IPS DF 4.7 (cell line): ENCODE results near the gene ALDH1L2.
A peak's percentile ranks its signal among the peaks of the same experiment; 100 is the strongest.
"Not testable (repeated sequence)": the region's sequence is repeated elsewhere in the genome, so short reads cannot be mapped to it uniquely, and the experiment has no call there.

Experiments
- DNase-seq: peaks from one replicate; pipeline ENCODE4 v3.0.0-alpha.2; 2013; ENCODE audit warnings: low spot score; ENCODE audit errors: extremely low read depth

Gene ALDH1L2

GRCh38 chr12:105084251-105085250 is at the start of gene ALDH1L2:
Gene ALDH1L2 (minus strand): TSS chr12:105084458. CDS start chr12:105084436, 22 bp downstream.
- DNase-seq = no peak

GRCh38 chr12:105120551-105120950 is 36.3 kb upstream of the ALDH1L2 start:
- DNase-seq = no peak

DNA sequence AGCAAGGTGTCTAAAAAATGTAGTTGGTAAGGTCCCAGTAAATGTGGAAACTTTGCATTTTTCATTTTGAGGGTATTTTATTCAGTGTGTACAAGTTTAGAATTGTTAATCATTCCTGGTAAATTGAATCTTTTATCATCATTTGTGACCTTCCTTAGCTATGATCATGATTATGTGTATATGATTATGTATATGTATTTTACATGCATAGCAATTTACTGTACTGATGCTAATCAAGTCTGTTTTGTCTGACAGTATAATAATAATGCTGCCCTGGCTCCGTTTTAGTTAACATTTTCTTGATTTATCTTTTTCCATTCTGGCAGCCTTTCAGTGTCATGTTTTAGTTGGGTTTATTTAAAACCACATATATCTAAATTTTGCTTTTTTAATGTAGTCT is 32.7 kb upstream of the ALDH1L2 start:
- no peak for DNase-seq

DNA sequence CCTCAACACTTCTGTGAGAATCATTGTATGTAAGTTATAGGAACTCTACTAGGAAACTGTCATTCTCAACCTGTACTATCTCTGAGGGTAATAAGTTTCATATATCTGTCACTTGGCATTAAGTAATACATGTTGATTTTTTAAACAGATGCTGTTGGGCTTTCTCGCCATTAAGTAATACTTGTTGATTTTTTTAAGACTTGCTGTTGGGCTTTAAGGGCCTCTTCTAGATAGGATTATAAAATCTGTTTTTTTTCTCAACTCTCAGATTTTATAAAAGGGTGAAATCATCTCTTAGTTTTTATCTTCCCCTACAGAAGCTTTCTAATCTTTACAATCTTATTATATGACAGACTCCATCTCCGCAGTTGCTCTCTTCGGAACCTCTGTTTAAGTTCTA is 28.8 kb upstream of the ALDH1L2 start:
- no peak for DNase-seq

- no peak for DNase-seq
Measured at GRCh38 chr12:105110851-105111250, 26.6 kb upstream of the ALDH1L2 start.

GRCh38 chr12:105109465-105110212 is 25.4 kb upstream of the ALDH1L2 start:
- no peak for DNase-seq

DNA sequence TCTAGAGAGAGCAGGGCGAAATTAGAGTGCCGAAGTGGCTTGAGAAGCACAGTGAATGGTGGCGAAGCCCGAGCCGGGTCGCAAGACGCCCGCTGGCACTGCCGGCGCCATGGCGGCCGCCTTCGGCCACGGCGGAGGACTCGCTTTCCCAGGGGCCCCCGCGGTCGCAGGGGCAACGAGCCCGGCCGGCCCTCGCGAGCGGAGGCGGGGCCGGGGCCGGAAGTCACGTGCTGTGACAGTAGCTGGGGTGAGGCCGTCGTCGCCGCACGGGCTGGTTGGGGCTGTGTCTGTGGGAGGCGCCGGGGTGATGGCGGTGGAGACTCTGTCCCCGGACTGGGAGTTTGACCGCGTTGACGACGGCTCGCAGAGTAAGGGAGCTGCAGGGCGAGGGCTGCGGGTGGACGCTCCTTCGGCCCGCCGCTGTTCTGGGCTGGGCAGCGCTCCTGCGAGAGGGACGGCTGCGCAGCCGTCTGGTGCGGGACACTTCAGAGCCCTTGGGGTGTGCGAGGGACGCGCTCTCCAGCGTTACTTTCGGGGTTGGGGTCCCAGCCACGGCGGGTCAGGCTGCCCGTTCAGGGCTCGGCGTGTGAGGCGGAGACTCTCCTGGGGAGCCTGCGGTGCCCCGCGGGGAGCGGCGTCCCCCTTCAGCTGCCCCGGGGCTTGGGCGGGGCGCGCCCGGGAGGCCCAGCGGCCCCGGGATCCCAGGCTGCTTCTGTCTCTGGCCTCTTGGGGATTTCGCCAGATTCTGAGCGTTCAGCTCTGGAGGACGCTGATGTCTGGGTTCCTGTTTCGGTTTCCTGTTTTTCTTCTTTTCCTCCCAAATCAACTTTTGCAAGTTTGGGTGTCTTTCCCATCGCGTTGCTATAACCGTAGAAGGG is 23.5 kb upstream of the ALDH1L2 start, which contains the start of gene WASHC4:
TSS of gene WASHC4 (plus strand) at position 238 of the 878 bp plus-strand sequence. CDS start at position 308, 70 bp downstream.
- no peak for DNase-seq

DNA sequence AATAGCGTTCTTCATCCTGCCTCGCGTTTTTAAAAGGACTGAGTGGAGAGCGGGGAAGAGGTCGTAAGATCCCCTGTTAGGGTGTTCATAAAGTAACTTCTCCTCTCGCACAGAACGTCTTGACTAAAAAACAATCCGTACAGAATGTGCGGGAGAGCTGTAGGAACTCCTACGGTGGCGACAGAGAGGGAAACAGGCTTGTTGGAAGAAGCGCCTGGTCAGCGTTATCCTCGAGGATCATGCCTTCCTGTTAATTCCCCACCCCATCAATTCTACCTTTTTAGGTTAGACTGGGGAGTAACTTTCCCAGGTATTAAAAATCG is 22.9 kb upstream of the ALDH1L2 start:
- DNase-seq = no peak

GRCh38 chr12:105106621-105107020 is 22.4 kb upstream of the ALDH1L2 start:
- no peak for DNase-seq

- DNase-seq = no peak
Measured at GRCh38 chr12:105104762-105105161, 20.5 kb upstream of the ALDH1L2 start.

- DNase-seq = no peak
Measured at GRCh38 chr12:105102673-105103072, 18.4 kb upstream of the ALDH1L2 start.

DNA sequence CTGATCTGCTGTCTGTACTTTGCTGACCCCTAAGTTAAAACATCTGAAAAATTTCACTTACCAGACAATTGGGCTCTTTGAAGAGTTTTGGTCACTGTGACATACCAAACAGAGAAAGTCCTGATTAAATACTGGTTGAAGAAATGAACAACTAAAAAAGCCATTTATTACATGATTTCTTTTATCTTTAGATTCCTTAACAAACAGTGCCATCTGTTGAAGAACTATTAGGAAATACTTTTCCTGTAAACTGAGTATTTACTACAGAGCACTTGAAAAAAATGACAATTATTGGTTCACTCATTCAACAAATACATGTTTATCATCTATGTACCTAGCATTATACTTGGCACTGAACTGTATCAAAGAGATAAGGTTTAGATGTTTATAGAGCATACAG is 16.7 kb upstream of the ALDH1L2 start:
- DNase-seq = no peak

- DNase-seq = no peak
Measured at GRCh38 chr12:105100207-105100985, 16.1 kb upstream of the ALDH1L2 start.

DNA sequence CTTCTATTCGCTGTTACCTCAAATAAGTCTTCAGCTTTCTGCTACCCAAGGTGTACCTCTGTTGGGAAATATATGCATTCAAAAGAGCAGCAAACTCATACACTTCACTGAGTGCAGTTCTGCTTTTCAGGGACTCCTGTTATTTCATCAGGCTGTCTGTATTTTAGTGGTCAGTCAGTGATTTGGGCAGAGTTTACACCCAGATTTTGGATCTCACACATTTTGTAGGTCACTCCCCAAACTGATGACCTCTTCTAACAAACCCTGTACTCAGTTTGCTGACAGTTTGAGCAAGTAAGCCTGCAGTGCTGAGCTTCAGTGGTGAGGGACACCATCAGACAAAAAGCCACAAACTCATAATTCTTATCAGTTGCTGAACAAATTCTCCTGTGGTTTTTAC is 15.1 kb upstream of the ALDH1L2 start:
- no peak for DNase-seq

- not testable (repeated sequence) for DNase-seq
Measured at GRCh38 chr12:105095338-105095737, 11.1 kb upstream of the ALDH1L2 start.

GRCh38 chr12:105092336-105092735 is 8.1 kb upstream of the ALDH1L2 start:
- peak; percentile 98 for DNase-seq

GRCh38 chr12:105091476-105092206 is 7.4 kb upstream of the ALDH1L2 start:
- DNase-seq = no peak

DNA sequence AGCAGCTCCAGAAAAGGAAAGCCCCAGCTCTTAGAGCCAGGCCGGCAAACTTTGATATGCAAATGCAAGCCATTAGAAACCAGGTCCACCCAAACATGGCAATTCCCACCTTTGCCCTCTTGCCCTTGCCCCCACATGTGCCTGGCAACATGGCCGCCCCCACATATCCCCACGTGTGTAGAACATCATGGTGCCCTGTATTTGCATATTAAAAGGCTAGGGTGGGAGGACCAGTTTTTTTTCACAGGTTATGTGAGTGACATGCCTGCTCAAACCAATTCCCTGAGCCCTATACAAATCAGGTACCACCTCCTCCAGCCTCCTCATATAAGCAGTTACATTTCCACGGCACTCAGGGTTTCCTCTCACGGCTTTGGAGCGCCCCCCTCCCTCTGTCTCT is 6.1 kb upstream of the ALDH1L2 start:
- no peak for DNase-seq

GRCh38 chr12:105089817-105090216 is 5.6 kb upstream of the ALDH1L2 start:
- DNase-seq = no peak

- no peak for DNase-seq
Measured at GRCh38 chr12:105085501-105085900, 1.2 kb upstream of the ALDH1L2 start.
